ENCODE results near the gene OBSCN.

Gene OBSCN

GRCh38 chr1:228306275-228307217, 98.7 kb downstream of the OBSCN start:
- TF ChIP-seq CTCF (conservative IDR thresholded peaks at IDR 0.05; ENCODE audit: low read depth, low read length), result no peak
- H3K4me3 ChIP-seq (ENCODE audit: low read length), result no peak overlapping the region
- DNase-seq (ENCODE audit: low read depth), result no peak

- TF ChIP-seq CTCF (conservative IDR thresholded peaks at IDR 0.05; ENCODE audit: low read depth, low read length), result no peak
- no peak for DNase-seq (ENCODE audit: low read depth)
- H3K4me3 ChIP-seq (ENCODE audit: low read length), result no peak overlapping the region
Measured at GRCh38 chr1:228307218-228308023, 99.6 kb downstream of the OBSCN start.

GRCh38 chr1:228308085-228308601, 100.3 kb downstream of the OBSCN start:
- no peak for TF ChIP-seq CTCF (conservative IDR thresholded peaks at IDR 0.05; ENCODE audit: low read depth, low read length)
- no peak overlapping the region for H3K4me3 ChIP-seq (ENCODE audit: low read length)
- DNase-seq (ENCODE audit: low read depth), result no peak

- H3K4me3 ChIP-seq (ENCODE audit: low read length), result no peak overlapping the region
- no peak for DNase-seq (ENCODE audit: low read depth)
- TF ChIP-seq CTCF (conservative IDR thresholded peaks at IDR 0.05; ENCODE audit: low read depth, low read length), result peak; percentile 29
Measured at GRCh38 chr1:228308628-228309325, 100.9 kb downstream of the OBSCN start.

DNA sequence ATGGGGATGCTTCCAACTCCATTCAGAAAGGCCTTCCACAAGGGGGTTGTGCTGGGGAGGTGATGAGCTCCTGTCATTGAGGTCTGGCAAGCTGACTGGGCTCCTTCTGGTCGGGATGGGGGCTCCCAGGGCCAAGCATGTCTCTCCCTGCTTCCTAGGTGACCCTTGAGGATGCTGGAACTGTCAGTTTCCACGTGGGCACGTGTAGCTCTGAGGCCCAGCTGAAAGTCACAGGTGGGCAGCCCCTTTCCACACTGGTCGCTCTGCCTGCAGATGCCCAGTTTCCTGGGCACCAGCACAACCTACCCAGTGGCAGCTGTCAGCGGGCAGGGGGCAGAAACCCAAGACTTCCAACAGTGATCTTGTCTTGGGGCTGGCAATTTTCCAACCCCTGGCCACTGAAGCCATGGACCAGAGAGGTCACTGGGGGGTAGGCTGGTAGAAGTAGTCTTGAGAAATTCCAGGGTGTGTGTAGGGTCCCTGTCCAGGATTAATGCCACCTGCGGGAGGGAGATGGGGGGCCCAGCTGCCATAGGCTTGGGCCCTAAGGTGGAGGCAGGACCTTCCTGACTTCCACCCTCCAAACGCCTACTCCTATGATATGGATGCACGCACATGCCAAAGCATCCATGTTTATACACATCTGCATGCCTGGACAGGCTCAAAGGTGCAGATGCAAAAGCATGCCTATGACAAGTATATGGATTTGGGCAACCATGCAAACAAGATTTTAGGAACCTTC, 101.7 kb downstream of the OBSCN start:
- H3K4me3 ChIP-seq (ENCODE audit: low read length), result no peak overlapping the region
- no peak for TF ChIP-seq CTCF (conservative IDR thresholded peaks at IDR 0.05; ENCODE audit: low read depth, low read length)
- no peak for DNase-seq (ENCODE audit: low read depth)

- TF ChIP-seq CTCF (conservative IDR thresholded peaks at IDR 0.05; ENCODE audit: low read depth, low read length), result no peak
- DNase-seq (ENCODE audit: low read depth), result no peak
- H3K4me3 ChIP-seq (ENCODE audit: low read length), result no peak overlapping the region
Measured at GRCh38 chr1:228310162-228310792, 102.4 kb downstream of the OBSCN start.

Data from retinal pigment epithelial cell (primary cell).